ENCODE measurements around the gene ANKS6.

The ANKS6 gene

GRCh38 chr9:98772364-98773155, 23.8 kb downstream of the ANKS6 start:
- no peak for DNase-seq (ENCODE audit: low spot score)

DNA sequence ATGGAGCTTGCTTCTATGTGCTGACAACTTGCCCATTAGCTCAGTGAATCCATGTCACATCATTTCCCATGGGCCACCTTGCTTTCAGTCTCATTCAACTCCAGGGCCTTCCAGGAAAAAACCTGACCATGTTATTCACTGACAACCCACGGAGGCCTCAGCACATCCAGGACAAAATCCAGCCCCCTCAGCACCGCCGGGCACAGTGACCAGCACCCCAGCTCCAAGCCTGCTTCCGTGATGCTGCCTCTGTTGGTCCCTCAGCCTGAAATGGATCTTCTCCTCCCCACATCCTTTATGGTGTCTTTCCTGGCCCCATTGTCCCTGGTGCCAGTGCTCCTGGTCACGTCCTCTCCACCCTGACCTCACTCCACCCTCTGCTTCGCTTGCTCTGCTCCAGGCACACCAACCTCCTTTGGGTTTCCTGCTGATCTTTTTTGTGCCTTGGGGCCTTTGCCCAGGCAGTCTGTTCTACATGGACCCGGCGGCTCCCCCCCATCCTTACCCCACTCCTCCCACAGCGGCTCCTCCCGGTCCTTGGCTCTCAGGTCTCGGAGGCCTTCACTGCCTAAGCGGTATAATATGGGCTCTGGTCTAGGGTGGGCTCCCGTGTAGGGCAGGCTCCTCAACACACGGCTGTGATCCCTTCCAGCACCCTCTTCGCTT, 25.0 kb downstream of the ANKS6 start:
- DNase-seq (ENCODE audit: low spot score), result no peak

DNA sequence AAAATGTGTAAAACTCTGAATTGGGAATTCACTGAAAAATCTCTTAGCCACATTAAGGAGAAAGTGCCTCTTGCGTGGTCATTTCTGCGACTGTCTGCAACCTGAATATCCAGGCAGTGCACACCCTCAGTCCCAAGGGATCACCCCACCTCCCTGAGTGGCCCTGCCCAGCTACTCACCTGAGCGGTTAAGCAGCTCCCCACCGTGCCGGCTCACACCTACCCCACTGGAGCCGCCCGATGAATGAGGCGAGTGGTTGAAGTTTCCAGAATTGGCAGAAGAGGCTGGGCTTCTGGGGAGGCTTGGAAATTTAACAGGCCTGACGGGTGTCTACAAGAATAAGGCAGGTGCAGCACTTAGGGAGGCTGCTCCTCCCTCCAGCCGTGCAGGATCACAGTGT, 25.6 kb downstream of the ANKS6 start:
- no peak for DNase-seq (ENCODE audit: low spot score)

DNA sequence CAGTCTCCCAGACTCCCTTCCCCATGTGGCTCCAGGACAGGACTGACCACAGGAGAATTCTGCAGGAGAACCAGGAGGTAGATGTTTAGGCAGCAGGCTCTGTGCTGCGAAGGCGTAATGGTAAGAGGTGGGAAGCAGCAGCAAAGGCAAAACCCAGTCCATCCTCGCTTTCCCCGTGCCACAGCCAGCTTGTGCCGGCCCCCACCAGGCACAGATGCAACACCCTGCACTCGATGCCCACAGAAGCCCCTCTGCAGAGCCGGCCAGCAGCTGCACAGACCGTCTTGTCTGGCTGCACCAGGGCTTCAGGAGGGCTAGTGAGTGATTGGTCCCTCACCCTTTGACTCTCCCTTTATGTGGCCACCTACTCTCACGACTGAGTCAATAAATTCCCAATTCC, 28.0 kb downstream of the ANKS6 start:
- DNase-seq (ENCODE audit: low spot score), result no peak

DNA sequence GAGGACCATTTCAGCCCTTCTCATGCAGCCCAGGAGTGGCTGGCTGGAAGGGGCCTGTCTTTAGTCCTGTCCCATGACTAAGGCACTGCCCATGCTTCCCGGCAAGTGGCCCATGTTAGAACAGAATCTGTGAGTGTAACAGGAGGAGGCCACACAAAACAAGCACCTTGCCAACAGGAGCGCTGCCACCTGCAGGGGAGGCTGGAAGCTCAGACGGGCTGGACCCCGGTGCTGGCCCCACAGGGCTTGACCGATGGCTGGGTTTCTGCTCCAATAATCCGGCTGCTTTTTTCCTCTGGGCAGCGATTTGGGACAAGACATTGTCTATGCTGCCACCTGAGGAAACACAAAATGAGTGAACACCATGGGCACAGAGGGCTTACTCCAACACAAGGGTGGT, 28.4 kb downstream of the ANKS6 start:
- no peak for DNase-seq (ENCODE audit: low spot score)

DNA sequence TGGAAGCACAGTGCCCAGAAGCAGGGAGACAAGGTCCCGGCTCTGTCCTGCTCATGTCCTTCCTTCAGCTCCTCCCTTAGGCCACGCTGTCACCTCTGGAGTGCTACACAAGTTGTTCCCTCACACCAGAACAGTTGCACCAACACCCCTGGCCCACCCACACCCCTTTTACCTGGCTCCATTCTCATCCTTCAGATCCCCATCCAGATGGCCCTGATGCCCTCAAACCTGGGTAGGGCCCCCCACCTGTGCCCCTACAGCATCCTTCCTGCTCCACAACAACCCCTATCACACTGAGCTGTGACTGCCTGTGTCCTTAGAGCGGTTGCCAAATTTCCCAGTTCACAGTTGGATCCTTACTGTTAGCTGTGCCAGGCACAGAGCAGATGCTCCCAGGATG, 29.2 kb downstream of the ANKS6 start:
- DNase-seq (ENCODE audit: low spot score), result no peak

DNA sequence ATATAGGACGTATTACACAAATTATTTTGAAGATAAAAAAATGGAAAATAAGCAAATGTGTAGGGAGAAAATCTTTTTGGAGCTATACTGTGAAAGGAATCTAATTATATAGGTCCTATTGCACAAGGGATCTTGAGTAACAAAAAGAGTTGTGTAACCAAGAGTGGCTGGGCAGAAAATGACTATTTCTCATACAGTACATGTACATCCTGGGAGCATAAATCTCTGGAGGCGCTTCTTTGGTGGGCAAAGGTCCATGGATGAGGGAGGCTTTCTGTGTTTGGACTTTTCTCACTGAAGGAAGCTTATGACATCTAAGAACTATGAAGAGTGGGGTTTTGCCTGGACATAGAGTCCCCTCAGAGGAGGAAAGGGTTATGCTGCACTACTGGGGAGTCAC, 29.8 kb downstream of the ANKS6 start:
- no peak for DNase-seq (ENCODE audit: low spot score)

DNA sequence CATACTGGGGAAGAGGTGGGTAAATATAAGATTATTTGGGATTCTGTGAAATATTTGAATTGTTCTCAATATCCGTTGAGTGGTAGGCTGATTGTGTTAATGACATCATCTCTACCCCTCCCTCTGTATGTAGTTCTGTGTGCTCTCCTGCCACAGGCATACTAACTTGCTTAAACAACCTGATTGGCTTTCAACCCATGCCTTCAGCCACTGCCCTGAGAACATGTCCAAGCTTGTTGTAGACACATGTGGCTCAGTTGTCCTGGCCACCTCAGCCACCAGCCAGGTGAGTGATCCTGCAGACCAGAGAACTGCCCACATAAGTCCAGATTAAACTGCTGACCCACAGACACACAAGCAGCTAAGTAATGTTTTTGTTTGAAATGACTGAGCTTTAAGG, 31.1 kb downstream of the ANKS6 start:
- DNase-seq (ENCODE audit: low spot score), result no peak

DNA sequence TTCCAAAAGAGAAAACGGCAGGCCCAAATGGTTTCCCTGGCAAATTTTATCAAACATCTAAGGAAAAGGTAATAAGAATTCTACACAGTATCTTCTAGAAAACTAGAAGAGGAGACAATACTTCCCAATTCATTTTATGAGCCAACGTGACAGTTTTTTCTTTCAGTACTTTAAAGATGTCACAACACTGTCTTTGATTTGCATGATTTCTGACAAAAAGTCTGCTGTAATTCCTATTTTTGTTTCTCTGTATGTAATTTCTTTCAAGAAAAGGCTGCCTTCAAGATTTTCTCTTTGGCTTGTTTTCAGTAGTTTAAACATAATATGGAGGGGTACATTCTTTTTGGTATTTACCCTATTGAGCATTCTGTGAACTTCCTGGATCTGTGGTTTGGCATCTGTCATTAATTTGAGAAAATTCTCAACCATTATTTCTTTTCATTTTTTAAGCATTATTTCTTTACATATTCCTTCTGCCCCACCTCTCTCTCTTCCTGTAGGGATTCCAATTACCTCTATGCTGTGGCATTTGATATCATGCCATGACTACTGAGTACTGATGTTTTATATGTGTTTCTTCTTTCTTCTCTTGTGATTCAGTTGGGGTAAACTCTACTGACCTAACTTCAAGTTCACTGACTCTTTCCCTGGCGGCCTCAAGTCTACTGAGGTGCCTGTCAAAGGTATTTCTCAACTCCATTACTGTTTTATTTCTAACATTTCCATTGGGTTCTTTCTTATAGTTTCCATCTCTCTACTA, 32.2 kb downstream of the ANKS6 start:
- DNase-seq (ENCODE audit: low spot score), result no peak

DNA sequence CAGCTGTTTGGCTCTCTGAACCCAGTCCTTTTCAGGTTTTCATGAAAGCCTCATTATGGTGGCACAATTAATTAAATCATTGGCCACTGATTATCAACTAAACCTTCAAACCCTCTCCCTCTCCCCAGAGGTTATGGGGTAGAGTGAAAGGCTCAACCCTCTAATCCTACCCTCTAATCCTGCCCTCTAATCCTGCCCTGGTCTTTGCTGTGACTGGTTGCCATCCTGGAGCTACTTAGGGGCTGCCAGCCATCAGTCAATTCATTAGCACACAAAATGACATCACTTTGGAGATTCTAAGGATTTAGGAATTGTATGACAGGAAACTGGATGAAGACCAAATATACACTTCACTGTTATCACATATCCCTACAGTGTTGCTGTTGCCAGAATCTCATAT, 36.1 kb downstream of the ANKS6 start:
- DNase-seq (ENCODE audit: low spot score), result no peak

DNA sequence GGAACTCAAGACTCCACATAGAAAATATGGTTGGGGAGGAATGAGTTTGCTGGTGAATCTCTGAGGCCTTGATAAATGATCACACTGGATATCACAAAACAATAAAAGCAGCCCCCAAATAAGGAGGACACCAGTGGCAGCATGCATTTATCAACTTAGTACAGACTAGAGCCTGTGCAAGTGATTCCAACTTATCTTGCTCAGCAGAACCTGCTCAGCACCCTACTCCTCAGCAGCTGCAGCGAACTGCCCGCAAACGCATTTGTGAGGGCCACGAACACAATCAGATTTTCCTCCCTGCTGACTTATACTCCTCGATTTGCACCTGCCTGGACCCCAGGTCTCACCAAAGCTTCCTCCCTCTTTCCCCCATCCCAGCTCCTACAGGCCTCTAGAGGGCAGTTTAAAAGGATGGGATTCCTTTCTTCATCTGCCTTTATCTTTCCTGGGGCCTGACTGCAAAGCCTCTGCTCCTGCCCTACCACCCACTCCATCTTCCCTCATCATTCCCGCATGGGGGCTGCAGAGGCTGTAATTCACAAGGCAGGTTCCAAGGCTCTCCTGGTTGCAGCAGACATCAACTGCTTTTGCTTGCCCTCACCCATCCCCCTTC, 41.2 kb downstream of the ANKS6 start:
- no peak for DNase-seq (ENCODE audit: low spot score)

DNA sequence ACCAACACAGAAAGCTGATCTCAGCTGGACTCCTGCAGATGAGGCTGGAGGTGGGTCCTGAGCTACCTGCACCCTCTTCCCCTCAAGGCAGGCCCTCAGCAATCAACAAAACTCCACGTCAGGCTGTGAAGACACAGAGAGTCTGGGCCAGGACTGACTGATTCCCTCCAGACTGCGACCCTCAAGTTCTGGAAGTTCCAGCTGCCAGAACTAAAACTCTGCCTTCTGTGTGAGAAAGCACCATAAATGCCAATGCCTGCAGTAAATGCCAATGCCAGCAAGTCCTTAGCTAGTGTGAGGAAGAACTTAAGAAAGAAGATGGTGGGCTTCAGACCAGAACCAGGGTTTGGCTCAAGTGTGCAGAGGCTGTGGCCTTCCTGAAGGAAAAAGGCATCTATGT, 45.1 kb downstream of the ANKS6 start:
- no peak for DNase-seq (ENCODE audit: low spot score)

DNA sequence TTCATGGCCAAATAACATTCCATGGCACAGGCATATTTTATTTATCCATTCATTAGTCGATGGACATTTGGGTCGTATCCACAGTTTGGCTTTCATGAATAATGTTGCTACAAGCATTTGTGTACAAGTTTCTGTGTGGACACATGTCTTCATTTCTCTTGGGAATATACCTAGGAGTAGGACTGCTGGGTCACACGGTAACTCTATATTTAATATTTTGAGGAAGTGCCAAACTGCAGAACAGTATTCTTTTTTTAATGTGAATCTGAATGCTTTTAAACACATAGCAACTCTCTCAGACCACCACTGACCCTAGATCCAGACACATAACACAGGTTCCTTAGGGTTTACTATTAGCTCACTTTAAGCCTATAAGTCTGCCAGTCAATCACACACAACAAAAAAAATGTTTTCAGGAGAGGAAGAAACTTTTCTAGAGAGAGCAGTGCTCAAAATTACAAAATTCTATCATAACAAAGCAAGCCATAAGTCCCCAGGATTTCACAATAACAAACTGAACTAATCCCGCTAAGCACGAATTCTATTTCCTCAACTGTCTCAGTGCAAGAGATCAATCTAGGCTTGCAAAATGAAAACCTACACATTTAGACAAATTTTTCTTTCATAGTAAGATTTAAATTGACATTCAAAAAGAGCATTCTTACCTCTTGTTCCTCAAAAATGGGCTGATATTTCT, 45.8 kb downstream of the ANKS6 start:
- DNase-seq (ENCODE audit: low spot score), result no peak

DNA sequence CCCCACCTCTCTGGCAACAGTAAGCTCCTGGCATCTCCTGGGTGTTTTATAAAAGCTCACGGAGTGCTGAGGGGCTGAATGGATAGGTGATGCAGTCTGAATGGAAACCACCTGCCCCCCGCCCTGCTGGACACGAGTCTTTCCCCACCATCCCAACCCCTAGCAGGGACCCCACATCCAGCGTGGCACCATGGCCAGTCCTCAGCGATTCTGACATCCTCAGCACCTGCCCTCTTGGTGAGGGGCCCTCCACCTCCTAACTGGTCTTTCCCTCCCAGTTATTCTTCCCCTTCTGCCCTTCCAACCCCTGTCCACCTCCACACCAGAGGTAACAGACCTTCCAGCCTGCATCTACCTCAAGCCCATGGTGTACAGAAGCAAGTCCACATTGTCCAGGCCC, 48.9 kb downstream of the ANKS6 start:
- no peak for DNase-seq (ENCODE audit: low spot score)

GRCh38 chr9:98745470-98745869, 50.9 kb downstream of the ANKS6 start:
- DNase-seq (ENCODE audit: low spot score), result no peak

- DNase-seq (ENCODE audit: low spot score), result no peak
Measured at GRCh38 chr9:98743818-98744611, 52.3 kb downstream of the ANKS6 start.

DNA sequence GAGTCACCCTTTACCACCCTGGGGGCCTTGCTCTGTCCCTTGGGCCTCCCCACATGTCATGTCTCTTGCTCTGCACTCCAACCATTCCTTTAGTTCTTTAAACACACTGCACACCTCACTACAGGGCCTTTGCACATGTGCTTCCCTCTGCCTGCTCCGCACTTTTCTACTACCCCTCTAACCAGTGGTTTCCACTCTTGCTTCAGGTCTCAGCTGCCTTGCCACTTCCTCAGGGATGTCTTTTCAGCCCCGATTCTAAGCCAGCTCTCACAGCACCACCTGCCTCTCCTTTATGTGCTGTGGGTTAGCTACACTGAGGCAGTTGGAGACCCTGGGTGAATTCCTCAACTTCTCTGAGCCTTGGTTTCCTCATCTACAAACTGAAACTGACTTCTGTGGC, 53.0 kb downstream of the ANKS6 start:
- no peak for DNase-seq (ENCODE audit: low spot score)

GRCh38 chr9:98742325-98743280, 53.8 kb downstream of the ANKS6 start:
- no peak for DNase-seq (ENCODE audit: low spot score)

DNA sequence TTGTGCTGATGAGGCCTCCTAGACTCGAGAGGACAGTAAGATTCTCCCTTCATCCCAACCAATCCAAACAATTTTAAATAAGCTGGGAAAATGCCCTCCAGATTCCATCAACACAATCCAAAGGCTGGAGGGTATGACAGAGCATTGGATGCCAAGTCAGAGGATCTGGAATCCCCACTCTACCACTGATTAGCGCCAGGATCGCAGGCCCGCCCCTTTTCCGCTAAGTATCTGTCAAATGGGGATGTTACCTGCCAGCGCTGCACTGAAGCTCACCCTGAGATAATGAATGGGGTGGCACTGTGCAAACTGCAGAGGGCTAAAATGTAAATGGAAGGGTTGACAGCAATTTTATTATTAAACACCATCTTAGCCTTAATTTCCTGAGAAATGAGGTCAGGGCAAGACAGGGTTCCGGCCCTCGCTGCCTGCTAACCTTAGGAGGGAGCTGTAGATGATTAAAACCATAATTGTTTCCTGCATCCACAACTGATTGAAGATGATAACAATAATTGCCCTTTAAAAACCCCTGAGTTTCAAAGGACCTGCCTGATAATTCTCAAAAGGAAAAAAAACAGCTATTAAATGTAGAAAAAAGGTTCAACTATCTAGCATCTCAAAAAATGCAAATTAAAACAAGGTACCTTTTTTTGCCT, 56.0 kb downstream of the ANKS6 start:
- DNase-seq (ENCODE audit: low spot score), result no peak

- DNase-seq (ENCODE audit: low spot score), result no peak
Measured at GRCh38 chr9:98738741-98739140, 57.6 kb downstream of the ANKS6 start.

Measured in activated CD4-positive, alpha-beta T cell treated with anti-CD3 and anti-CD28 coated beads, Interleukin-2, Interleukin-4, amounts not matched to agents 100 ng/mL and 50 ng/mL, durations not matched to agents 16 hours and 8 hours (primary cell).